Suprapubic skin (tissue), 4 donors: Measurements from ENCODE around the gene ZP2. TPM values are rescaled to one million over a fixed set of nuclear protein-coding genes. Genes with fewer than 3 reads are reported as not detected.

Source experiments
- DNase-seq, 2 donors: peaks; one replicate each; pipeline ENCODE4 v3.0.0-alpha.2; 2019; ENCODE audit warnings: low spot score in 2 of 2
- H3K27ac ChIP-seq: fragments of 200-600 bp; sonication (generic); one replicate; pipeline ENCODE4 v1.5.1; 2019
- H3K27me3 ChIP-seq: fragments of 200-600 bp; sonication (generic); one replicate; pipeline ENCODE4 v1.5.1; 2019
- H3K36me3 ChIP-seq: fragments of 200-600 bp; sonication (generic); one replicate; pipeline ENCODE4 v1.5.1; 2019
- H3K4me1 ChIP-seq: fragments of 200-600 bp; sonication (generic); one replicate; pipeline ENCODE4 v1.5.1; 2019
- H3K4me3 ChIP-seq: fragments of 200-600 bp; sonication (generic); one replicate; pipeline ENCODE4 v1.5.1; 2019; ENCODE audit warnings: mild to moderate bottlenecking
- H3K9me3 ChIP-seq: fragments of 200-600 bp; sonication (generic); one replicate; pipeline ENCODE4 v1.5.1; 2019
- CTCF ChIP-seq, 2 donors: fragments of 200-600 bp in 1 of 2; fragments of 450-650 bp in 1 of 2; sonication (generic) in 1 of 2; IDR thresholded peaks; one replicate each; pipeline ENCODE4 v1.5.1; 2016 to 2019; ENCODE audit warnings: antibody characterized with exemption in 2 of 2, mild to moderate bottlenecking in 1 of 2, moderate library complexity in 1 of 2
- EP300 ChIP-seq: sonication (generic); formaldehyde crosslinking; IDR thresholded peaks from one replicate; pipeline ENCODE4 v1.6.1; 2017; ENCODE audit warnings: antibody characterized with exemption
- POLR2A ChIP-seq, 2 donors: fragments of 450-650 bp; IDR thresholded peaks; one replicate each; pipeline ENCODE4 v1.6.1; 2017; ENCODE audit warnings: antibody characterized with exemption in 2 of 2, mild to moderate bottlenecking in 2 of 2, moderate library complexity in 2 of 2
- POLR2AphosphoS5 ChIP-seq, 3 donors: sonication (generic); formaldehyde crosslinking; IDR thresholded peaks; one replicate each; pipeline ENCODE4 v1.6.1; 2017; ENCODE audit warnings: antibody characterized with exemption in 3 of 3
- WGBS: methylation state at CpG from one replicate; pipeline ENCODE4 v1.1.5; 2018; 5-methylcytosine and 5-hydroxymethylcytosine counted together
- total RNA-seq, 4 donors: library from RNA; depleted of rRNA; stranded (reverse); fragments of >200 nt; gene quantifications; one replicate each; pipeline ENCODE4 v1.1.0, GENCODE V29; 2016

ZP2 gene
- total RNA-seq, 4 donors from 2014 or later, result not detected

DNA sequence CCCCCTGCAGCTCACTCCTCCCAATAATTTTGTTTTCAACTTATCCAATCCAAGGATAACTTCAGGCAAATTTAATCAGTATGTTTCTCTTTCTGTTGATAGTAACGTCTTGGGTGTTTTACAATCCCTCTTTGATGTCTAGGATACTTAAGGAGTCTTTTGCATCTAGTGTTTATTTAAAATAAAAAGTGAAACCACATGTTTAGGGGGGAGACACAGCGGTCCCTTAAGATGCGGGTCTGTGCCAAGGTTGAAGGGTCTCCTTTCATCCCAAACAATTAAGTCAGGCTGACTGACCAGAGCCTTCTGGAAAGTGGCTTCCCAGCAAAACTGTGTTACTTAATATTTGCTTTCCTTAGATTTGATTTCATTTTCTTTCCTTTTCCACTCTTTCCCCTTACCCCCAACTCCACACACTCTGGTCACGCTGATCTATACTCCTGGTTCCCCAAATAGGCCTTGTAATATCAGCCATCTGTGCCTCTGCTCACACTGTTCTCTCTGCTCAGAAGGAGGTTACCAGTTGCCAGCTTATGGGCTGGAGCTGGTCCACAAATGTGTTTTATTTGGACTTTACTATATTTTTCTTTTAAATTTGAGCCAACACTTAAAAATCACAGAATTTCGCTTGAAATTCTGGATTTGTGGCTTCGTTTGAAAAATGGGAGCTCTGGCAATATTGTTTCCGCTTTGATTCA is 33.3 kb upstream of the ZP2 start:
- Histone ChIP-seq H3K9me3 (no peaks in the 10 kb centered on the region), H3K36me3 (no peaks in the 10 kb centered on the region), H3K4me1 (no peaks in the 10 kb centered on the region), H3K27me3 (no peaks in the 10 kb centered on the region), H3K4me3 (no peak overlapping the region), H3K27ac (no peak overlapping the region)
- TF ChIP-seq EP300 (no peak), POLR2AphosphoS5 (IDR thresholded peaks at IDR 0.05) (no peak), CTCF (IDR thresholded peaks at IDR 0.05) (no peak), POLR2A (IDR thresholded peaks at IDR 0.05) (no peak)
- WGBS, result 49% methylated on average over 7 of the region's 7 CpGs
- no peak for DNase-seq

DNA sequence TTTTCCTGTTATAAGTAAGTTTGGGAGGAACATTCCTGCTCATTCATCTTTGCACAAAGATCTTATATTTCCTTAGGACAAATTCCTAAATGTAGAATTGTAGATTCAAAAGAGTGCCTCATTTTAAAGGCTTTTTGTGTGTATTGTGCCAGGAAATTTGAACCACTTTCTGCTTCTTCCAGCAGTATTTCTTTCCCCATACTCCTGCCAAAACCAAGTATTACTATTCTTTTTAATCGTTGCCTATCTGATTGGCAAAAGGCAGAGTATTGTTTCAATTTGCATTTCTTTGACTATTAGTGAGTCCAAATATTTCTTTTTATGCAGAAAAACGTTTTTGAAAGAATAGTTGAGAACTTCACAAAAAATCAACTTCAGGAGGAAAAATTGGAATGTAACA is 31.4 kb upstream of the ZP2 start:
- DNase-seq, result no peak
- TF ChIP-seq EP300 (no peak), POLR2AphosphoS5 (IDR thresholded peaks at IDR 0.05) (no peak), CTCF (IDR thresholded peaks at IDR 0.05) (no peak), POLR2A (IDR thresholded peaks at IDR 0.05) (no peak)
- H3K9me3 ChIP-seq, result no peaks in the 10 kb centered on the region
- no peaks in the 10 kb centered on the region for H3K4me1 ChIP-seq
- 14% methylated on average over 2 of the region's 2 CpGs for WGBS
- H3K27ac ChIP-seq, result no peak overlapping the region
- no peaks in the 10 kb centered on the region for H3K27me3 ChIP-seq
- no peak overlapping the region for H3K4me3 ChIP-seq
- H3K36me3 ChIP-seq, result no peaks in the 10 kb centered on the region

GRCh38 chr16:21239646-21240045 is 28.3 kb upstream of the ZP2 start:
- Histone ChIP-seq H3K36me3 (no peaks in the 10 kb centered on the region), H3K9me3 (no peaks in the 10 kb centered on the region), H3K4me1 (no peaks in the 10 kb centered on the region), H3K27me3 (no peaks in the 10 kb centered on the region), H3K27ac (no peak overlapping the region), H3K4me3 (no peak overlapping the region)
- TF ChIP-seq EP300, result no peak
- no peak for TF ChIP-seq POLR2AphosphoS5 (IDR thresholded peaks at IDR 0.05)
- no peak for TF ChIP-seq CTCF (IDR thresholded peaks at IDR 0.05)
- no peak for TF ChIP-seq POLR2A (IDR thresholded peaks at IDR 0.05)
- no peak for DNase-seq
- WGBS, result 86% methylated on average over 4 of the region's 4 CpGs

DNA sequence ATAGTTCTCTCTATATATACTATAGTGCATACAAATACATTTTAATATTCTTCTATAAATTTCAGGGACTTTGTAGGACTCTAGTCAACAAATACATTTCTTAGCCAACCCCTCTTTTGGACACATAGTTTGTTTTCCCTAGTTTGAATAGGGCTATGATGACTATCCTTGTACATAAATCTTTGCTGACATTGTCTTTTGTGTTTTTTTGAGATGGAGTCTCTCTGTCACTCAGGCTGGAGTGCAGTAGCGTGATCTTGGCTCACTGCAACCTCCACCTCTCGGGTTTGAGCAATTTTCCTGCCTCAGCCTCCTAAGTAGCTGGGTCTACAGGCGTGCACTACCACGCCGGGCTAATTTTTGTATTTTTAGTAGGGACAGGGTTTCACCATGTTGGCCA is 25.5 kb upstream of the ZP2 start:
- Histone ChIP-seq H3K4me3 (no peak overlapping the region), H3K27me3 (no peaks in the 10 kb centered on the region), H3K36me3 (no peaks in the 10 kb centered on the region), H3K4me1 (no peaks in the 10 kb centered on the region), H3K9me3 (no peaks in the 10 kb centered on the region), H3K27ac (no peak overlapping the region)
- WGBS, result 92% methylated on average over 5 of the region's 5 CpGs
- DNase-seq, result no peak
- TF ChIP-seq CTCF (IDR thresholded peaks at IDR 0.05) (no peak), EP300 (no peak), POLR2A (IDR thresholded peaks at IDR 0.05) (no peak), POLR2AphosphoS5 (IDR thresholded peaks at IDR 0.05) (no peak)

DNA sequence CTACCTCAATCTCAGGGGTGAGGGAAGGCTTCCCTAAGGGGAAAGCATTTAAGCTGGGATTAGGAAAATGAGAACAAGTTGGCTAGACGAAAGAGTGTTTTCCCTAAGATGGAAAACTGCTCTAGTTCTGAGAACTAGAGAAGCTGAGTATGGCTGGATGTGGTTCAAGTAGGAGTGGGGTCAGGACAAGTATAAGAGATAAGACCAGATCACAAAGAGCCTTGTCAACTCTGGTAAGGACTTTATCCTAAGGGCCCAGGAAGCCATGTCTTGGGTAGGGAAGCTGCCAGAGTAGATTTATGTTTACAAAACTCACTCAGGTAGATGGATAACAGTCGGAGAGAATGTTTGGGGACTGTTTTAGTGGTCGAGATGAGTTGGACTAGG is 23.8 kb upstream of the ZP2 start:
- no peak overlapping the region for H3K4me3 ChIP-seq
- H3K4me1 ChIP-seq, result no peaks in the 10 kb centered on the region
- H3K9me3 ChIP-seq, result no peaks in the 10 kb centered on the region
- TF ChIP-seq EP300, result no peak
- TF ChIP-seq POLR2AphosphoS5 (IDR thresholded peaks at IDR 0.05), result no peak
- TF ChIP-seq CTCF (IDR thresholded peaks at IDR 0.05), result no peak
- no peak for TF ChIP-seq POLR2A (IDR thresholded peaks at IDR 0.05)
- no peaks in the 10 kb centered on the region for H3K27me3 ChIP-seq
- 83% methylated on average over 3 of the region's 3 CpGs for WGBS
- H3K36me3 ChIP-seq, result no peaks in the 10 kb centered on the region
- DNase-seq, result no peak
- no peak overlapping the region for H3K27ac ChIP-seq
